Stimulated activated CD8-positive, alpha-beta memory T cell treated with anti-CD3 and anti-CD28 coated beads, Interleukin-15, amount 100 ng/mL, for 4 hours (primary cell): ENCODE measurements around the gene LRRC75B.
"Not testable (repeated sequence)": the region's sequence is repeated elsewhere in the genome, so short reads cannot be mapped to it uniquely, and the experiment has no call there.

Source experiments
- DNase-seq, 2 donors: peaks; one replicate each; pipeline ENCODE4 v3.0.0-alpha.2; 2020; ENCODE audit warnings: low read depth in 2 of 2

Gene LRRC75B

GRCh38 chr22:24554313-24555164 is 38.3 kb downstream of the LRRC75B start, which contains the start of gene GUCD1:
GUCD1 (minus strand) TSS chr22:24555138; CDS start chr22:24554991, 147 bp downstream.
- DNase-seq, result peak in 1 of 2 donors; percentile 14

- DNase-seq, result no peak
Measured at GRCh38 chr22:24553597-24554312, 39.1 kb downstream of the LRRC75B start.

- not testable (repeated sequence) for DNase-seq
Measured at GRCh38 chr22:24552503-24553286, 40.2 kb downstream of the LRRC75B start.

- DNase-seq, result no peak
Measured at GRCh38 chr22:24550902-24551435, 41.9 kb downstream of the LRRC75B start.

- DNase-seq, result no peak
Measured at GRCh38 chr22:24550028-24550901, 42.6 kb downstream of the LRRC75B start.

- DNase-seq, result no peak
Measured at GRCh38 chr22:24548812-24549211, 44.1 kb downstream of the LRRC75B start.

GRCh38 chr22:24543679-24544243 is 49.1 kb downstream of the LRRC75B start:
- no peak for DNase-seq

- no peak for DNase-seq
Measured at GRCh38 chr22:24543185-24543601, 49.7 kb downstream of the LRRC75B start.

GRCh38 chr22:24542641-24543040 is 50.2 kb downstream of the LRRC75B start:
- no peak for DNase-seq

GRCh38 chr22:24541681-24542515 is 51.0 kb downstream of the LRRC75B start:
- DNase-seq, result no peak

- DNase-seq, result no peak
Measured at GRCh38 chr22:24540470-24540869, 52.4 kb downstream of the LRRC75B start.

- DNase-seq, result no peak
Measured at GRCh38 chr22:24536089-24536488, 56.8 kb downstream of the LRRC75B start.
